ENCODE results near the gene CCDC8.
"Not testable (repeated sequence)": the region's sequence is repeated elsewhere in the genome, so short reads cannot be mapped to it uniquely, and the experiment has no call there.

CCDC8 gene

GRCh38 chr19:46404753-46405468, 8.5 kb downstream of the CCDC8 start:
- DNase-seq (ENCODE audit: low read depth in 2 of 2) = no peak

- no peak for DNase-seq (ENCODE audit: low read depth in 2 of 2)
These were observed 9.2 kb downstream of the CCDC8 start for GRCh38 chr19:46404055-46404752.

- no peak for DNase-seq (ENCODE audit: low read depth in 2 of 2)
These were observed 10.6 kb downstream of the CCDC8 start for GRCh38 chr19:46402725-46403124.

DNA sequence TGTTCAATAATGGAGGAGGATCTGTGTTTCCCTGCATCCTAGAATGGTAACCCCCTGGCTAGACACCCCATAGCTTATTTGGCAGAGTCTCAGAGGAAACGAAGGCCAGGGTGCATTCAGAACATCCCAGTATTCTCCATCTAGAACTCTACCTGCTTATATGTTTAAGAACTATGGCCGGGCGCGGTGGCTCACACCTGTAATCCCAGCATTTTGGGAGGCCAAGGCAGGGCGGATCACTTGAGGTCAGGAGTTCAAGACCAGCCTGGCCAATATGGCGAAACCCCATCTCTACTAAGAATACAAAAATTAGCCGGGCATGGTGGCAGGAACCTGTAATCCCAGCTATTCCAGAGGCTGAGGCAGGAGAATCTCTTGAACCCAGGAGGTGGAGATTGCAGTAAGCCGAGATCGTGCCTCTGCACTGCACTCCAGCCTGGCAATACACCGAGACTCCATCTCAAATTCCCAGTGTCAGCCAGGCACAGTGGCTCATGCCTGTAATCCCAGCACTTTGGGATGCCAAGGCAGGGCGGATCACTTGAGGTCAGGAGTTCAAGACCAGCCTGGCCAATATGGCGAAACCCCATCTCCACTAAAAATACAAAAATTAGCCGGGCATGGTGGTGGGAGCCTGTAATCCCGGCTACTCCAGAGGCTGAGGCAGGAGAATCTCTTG, 15.4 kb downstream of the CCDC8 start:
- not testable (repeated sequence) for DNase-seq (ENCODE audit: low read depth in 2 of 2)

- DNase-seq (ENCODE audit: low read depth in 2 of 2) = no peak
These were observed 19.0 kb downstream of the CCDC8 start for GRCh38 chr19:46394402-46394797.

- no peak for DNase-seq (ENCODE audit: low read depth in 2 of 2)
These were observed 19.6 kb downstream of the CCDC8 start for GRCh38 chr19:46393456-46394401.

- no peak for DNase-seq (ENCODE audit: low read depth in 2 of 2)
These were observed 20.5 kb downstream of the CCDC8 start for GRCh38 chr19:46392837-46393236.

GRCh38 chr19:46392252-46392801, 21.0 kb downstream of the CCDC8 start:
- no peak for DNase-seq (ENCODE audit: low read depth in 2 of 2)

DNA sequence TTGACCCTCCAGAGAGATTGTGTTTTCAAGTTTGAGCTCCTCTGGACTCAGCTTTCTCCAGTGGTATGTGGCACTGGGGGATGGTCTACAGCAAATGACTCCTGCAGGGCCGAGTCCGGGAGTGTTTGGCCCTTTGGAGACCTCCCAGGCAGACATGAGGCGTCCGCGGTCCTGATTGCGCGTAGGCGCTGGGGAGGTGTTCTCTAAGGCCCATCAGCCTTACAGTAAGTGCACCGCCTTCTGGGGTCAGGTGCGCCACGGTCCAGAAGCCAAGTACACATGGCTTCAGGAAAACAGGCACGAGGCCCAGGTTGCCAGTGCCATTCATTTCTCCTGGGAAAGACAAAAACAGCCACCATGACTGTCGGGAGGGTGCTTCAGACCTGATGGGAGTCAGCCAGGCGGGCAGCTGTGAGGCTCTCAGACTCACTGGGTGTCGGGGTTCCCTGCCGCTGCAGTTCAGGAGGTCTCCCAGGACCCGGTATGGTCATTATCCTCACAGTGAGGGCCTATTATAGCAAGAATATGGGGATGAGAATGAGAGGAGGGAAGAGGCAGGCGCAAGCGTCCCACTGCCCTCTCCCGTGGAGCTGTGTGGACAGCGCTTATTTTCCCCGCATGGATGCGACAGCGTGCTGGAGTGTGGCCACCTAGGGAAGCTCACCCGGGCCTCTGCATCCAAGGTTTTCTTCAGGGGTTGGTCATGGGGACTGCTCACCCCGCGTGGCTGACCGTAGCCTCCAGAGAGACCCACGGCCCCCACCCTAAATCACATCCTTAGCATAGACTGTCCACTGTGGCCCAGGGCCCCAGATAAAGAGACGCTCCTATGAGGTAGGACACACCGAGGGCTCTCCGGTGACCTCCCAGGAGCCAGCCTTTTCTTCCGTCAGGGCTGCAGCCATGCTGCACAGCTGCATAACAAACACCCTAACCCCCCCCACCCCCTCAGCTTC, 21.8 kb downstream of the CCDC8 start:
- DNase-seq (ENCODE audit: low read depth in 2 of 2) = no peak

DNA sequence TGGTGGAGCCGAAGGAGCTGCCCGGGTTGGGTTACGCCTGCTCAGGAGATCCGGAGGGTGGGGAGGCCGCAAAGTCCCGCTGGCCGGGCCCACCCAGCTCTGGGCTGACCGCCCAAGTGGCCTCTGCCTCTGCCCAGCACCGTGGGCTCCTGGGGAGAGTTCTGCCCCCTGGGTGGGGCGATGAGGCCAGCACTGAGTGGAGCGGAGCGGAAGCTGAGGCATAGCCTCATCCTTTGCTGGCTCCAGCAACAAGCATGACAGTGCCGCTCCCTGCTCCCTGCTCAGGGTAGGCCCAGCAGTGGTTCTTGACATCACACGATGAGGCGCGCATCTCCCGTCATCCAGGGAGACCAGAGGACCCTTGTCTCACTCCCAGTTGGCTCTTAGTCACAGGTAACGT, 22.5 kb downstream of the CCDC8 start:
- DNase-seq (ENCODE audit: low read depth in 2 of 2) = no peak

GRCh38 chr19:46390121-46390858, 23.1 kb downstream of the CCDC8 start:
- DNase-seq (ENCODE audit: low read depth in 2 of 2) = no peak

DNA sequence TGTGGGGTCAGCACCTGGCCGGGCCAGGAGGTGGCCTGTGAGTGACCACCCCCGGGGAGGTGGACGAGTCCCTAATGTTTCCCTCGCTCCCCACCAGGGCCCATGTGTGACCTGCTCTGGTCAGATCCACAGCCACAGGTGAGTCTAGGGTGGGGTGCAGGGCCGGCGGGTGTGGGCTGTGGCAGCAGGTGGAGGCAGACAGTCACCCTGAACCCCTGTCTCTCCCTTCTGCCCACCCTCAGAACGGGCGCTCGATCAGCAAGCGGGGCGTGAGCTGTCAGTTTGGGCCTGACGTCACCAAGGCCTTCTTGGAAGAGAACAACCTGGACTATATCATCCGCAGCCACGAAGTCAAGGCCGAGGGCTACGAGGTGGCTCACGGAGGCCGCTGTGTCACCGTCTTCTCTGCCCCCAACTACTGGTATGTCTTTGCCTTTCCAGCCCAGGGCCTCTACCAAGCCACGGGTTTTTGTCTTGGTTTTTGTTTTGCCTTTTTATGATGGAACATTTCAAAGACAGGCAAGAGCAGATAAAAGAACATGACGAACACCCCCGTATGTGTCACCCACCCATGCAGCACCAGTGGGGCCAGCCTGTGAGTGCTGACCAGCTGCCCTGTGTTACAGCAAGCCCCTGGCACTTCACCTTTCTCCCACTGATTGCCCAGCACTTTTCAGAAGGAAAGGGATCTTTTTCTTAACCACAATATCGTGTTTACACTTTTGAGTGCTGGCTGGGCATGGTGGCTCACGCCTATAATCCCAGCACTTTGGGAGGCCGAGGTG, 24.9 kb downstream of the CCDC8 start:
- no peak for DNase-seq (ENCODE audit: low read depth in 2 of 2)

DNA sequence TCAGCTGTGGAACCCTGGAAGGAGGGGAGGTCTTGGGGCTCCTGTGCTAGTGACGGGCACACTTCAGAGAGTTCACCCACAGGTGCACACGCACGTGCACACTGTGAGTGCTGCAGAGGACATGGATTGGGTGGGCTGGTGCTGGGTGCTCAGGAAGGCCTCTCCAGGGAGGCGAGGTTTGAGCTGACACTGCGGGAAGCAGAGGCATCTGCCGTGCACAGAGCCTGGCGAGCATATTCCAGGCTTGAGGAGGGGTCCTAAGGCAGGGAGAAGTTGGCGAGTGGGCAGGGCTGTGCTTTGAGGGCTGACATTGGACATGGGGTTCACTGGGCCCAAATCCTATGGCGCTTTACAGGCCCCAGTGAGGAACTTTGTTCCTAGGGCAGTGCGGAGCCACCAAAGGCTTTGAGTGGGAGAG, 25.6 kb downstream of the CCDC8 start:
- DNase-seq (ENCODE audit: low read depth in 2 of 2) = no peak

DNA sequence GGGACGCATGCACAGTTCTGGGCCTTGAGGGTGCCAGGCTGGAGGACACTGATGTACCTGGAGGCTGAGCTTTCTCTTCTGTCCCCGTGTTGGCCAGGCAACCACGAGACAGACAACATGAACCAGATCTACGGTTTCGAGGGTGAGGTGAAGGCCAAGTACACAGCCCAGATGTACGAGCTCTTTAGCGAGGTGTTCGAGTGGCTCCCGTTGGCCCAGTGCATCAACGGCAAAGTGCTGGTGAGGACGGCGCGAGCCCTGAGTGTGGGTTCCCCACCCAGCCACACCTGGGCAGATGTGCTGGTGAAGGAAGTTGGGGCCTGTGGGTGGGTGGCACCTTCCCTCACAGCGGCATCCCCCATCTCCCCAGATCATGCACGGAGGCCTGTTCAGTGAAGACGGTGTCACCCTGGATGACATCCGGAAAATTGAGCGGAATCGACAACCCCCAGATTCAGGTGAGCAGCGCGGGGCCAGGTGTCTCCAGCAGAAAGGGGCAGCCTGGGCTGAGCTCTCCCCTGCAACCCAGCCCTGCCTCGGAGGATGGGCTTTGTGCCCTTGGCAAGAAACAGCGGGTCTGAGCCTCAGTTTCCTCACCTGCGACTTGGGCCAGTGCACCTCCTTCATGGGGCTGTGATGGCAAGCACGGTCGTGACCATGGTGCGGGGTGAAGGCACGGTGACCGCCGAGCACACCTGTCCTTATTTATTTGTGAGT, 26.2 kb downstream of the CCDC8 start:
- DNase-seq (ENCODE audit: low read depth in 2 of 2) = no peak

DNA sequence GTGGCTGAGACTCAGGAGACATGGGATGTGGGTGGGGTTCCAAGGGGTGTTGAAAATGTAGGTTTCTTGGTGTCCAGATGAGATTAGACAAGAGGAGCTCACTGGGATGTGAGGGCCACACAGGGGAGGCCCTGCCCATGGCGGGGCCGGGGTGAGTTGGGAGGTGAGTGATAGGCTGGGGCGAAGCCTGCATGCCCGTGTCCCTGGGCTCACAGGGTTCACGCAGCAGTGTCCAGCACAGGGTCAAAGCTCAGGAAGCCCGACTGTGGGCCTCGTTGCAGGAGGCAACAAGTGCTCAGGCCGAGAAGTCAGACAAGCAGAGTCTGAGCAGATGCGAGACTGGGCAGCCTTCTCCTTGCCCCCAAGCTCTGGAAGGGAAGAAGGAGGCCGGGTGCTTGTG, 27.2 kb downstream of the CCDC8 start:
- DNase-seq (ENCODE audit: low read depth in 2 of 2) = no peak

GRCh38 chr19:46385636-46386035, 27.7 kb downstream of the CCDC8 start:
- DNase-seq (ENCODE audit: low read depth in 2 of 2) = no peak

- no peak for DNase-seq (ENCODE audit: low read depth in 2 of 2)
These were observed 29.0 kb downstream of the CCDC8 start for GRCh38 chr19:46384396-46384795.

- DNase-seq (ENCODE audit: low read depth in 2 of 2) = no peak
These were observed 29.5 kb downstream of the CCDC8 start for GRCh38 chr19:46383846-46384245.
